IPS DF 6.9 (cell line): Measurements from ENCODE around the gene GFOD2.

Source experiments
- DNase-seq: peaks from one replicate; pipeline ENCODE4 v3.0.0-alpha.2; 2013; ENCODE audit warnings: low read depth, low spot score
- H3K27ac ChIP-seq: one replicate; pipeline ENCODE4 v1.5.1; 2013; ENCODE audit warnings: low read length, control low read depth
- H3K27me3 ChIP-seq: 2 replicates; pipeline ENCODE4 v1.6.1; 2013; ENCODE audit warnings: mild to moderate bottlenecking, low read length; ENCODE audit not compliant: control insufficient read depth, insufficient read depth
- H3K36me3 ChIP-seq: 2 replicates; pipeline ENCODE4 v1.6.1; 2013; ENCODE audit warnings: low read length; ENCODE audit not compliant: control insufficient read depth, insufficient read depth
- H3K4me1 ChIP-seq: 2 replicates; pipeline ENCODE4 v1.6.1; 2013; ENCODE audit warnings: low read length; ENCODE audit not compliant: control insufficient read depth, insufficient read depth
- H3K4me3 ChIP-seq: 2 replicates; pipeline ENCODE4 v1.5.1; 2013; ENCODE audit warnings: mild to moderate bottlenecking, low read length
- H3K9me3 ChIP-seq: 2 replicates; pipeline ENCODE4 v1.6.1; 2013; ENCODE audit warnings: low read length, inconsistent platforms; ENCODE audit not compliant: control insufficient read depth, insufficient read depth
- WGBS: extraction: QIAGEN DNeasy Blood & Tissue Kit; methylation state at CpG from one replicate; pipeline ENCODE4 v1.1.7; 2013; ENCODE audit warnings: mixed read lengths, missing lambda C conversion rate; ENCODE audit not compliant: insufficient read length, insufficient coverage; 5-methylcytosine and 5-hydroxymethylcytosine counted together

GFOD2 gene

DNA sequence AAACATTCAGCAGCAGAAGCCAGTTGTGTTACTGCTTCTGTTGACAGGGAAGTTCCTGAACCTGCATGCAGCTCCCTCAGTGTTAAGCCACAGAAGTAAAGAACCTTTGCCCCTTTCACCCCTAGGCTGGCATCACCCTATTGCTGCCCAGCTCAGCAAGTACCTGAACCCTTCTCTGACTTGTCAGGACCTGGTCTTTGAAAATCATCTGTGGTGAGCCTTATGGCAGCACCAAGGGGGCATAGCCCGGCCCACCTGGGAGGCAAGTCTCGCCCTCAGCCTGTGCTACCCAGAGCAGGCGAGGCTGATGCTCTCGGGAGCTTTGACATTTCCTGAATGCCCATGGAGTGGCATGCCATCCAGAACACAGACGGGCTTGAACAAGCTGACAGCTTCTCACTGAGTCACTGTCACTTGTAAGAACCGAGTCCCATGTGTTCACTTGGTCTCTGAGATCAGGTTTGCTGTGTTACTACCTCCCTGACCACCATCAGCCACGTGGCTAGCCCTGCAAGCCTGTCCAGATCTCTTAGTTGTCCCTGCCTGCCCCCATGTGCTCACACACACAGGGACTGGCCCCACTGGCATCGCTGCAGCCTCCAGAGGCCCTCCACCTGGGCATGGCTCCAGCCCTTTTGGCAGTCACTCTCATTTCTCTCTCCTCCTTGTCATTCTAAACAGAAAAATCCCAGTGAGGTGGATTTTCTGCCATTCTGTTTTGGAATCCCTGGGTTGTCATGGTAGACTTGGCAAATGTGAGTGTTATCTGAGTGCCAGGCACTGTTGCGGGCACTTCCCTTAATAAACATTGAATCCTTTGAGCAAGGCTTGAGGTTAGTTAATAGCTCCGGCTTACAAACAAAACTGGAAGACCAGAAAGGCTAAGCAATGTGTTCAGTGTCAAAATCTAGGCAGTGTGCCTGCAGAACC lies 77.1 kb downstream of the GFOD2 start:
- Histone ChIP-seq H3K27ac (no peak overlapping the region), H3K4me3 (no peak overlapping the region), H3K9me3 (no peaks in the 10 kb centered on the region), H3K27me3 (no peaks in the 10 kb centered on the region), H3K4me1 (0 out of 2 replicates have a peak, but pooled peaks cover 2% of the 10 kb centered on the region), H3K36me3 (peaks cover 7% of the 10 kb centered on the region; the same call in 1 of the 2 replicates)
- DNase-seq: no peak
- no CpG with 5 or more reads among the region's 10 CpGs for WGBS

- Histone ChIP-seq H3K36me3 (peaks cover 13% of the 10 kb centered on the region; the same call in 1 of the 2 replicates), H3K4me3 (no peak overlapping the region)
Measured at GRCh38 chr16:67637625-67638024, 81.5 kb downstream of the GFOD2 start.

GRCh38 chr16:67636713-67637112 lies 82.4 kb downstream of the GFOD2 start:
- no peak overlapping the region for H3K27ac ChIP-seq
- no CpG with 5 or more reads among the region's 8 CpGs for WGBS

More at GRCh38 chr16:67637625-67638024, 81.5 kb downstream of the GFOD2 start:
- WGBS: no CpG with 5 or more reads among the region's 12 CpGs
- Histone ChIP-seq H3K27ac (no peak overlapping the region), H3K4me1 (no peaks in the 10 kb centered on the region), H3K9me3 (no peaks in the 10 kb centered on the region), H3K27me3 (no peaks in the 10 kb centered on the region)
- DNase-seq: no peak

DNA sequence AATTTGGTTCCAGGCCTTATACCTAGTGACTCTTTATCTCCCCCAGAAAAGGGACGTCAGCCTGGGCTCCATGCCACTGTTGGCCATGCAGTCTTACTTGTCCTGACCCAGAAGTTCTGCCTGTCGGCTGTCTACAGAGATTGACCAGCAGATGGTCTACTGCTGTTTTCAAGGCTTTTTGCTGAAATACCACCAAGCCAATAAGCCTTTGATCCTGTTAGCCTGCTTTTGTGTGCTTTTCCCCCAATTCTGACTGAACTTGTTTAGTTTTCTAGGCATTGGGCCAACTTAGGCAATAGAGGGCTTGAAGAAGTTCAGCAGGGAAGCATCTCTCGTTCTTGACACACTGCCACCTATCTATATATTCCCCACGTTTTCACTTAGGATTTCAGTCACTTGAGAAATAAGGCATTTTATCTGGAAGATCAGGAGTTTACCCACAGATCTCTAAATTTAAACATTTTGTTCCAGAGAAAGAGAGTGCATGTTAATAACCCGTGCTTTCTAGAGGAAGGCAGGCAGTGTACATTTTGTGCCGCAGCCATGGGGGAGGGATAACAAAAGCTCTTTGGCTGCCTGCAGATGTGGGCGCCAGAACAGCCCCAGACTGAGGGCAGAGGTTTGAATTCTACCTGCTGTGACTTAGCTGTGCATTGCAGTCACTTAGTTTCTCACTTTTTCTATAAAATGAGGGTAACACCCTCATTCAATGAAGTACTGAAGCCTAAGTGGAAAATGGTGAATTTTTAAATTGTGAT lies 86.5 kb downstream of the GFOD2 start:
- no peak overlapping the region for H3K27ac ChIP-seq
- peaks cover 24% of the 10 kb centered on the region for H3K36me3 ChIP-seq
- no peaks in the 10 kb centered on the region for H3K4me1 ChIP-seq
- DNase-seq: no peak
- no peaks in the 10 kb centered on the region for H3K9me3 ChIP-seq
- no peak overlapping the region for H3K4me3 ChIP-seq
- no peaks in the 10 kb centered on the region for H3K27me3 ChIP-seq
- no CpG with 5 or more reads among the region's 7 CpGs for WGBS

More at GRCh38 chr16:67636713-67637112, 82.4 kb downstream of the GFOD2 start:
- H3K4me1 ChIP-seq: no peaks in the 10 kb centered on the region
- no peaks in the 10 kb centered on the region for H3K27me3 ChIP-seq
- DNase-seq: no peak
- H3K36me3 ChIP-seq: peaks cover 19% of the 10 kb centered on the region
- H3K9me3 ChIP-seq: no peaks in the 10 kb centered on the region
- no peak overlapping the region for H3K4me3 ChIP-seq

- Histone ChIP-seq H3K9me3 (no peaks in the 10 kb centered on the region), H3K27ac (no peak overlapping the region), H3K36me3 (peaks cover 25% of the 10 kb centered on the region), H3K4me1 (no peaks in the 10 kb centered on the region), H3K27me3 (no peaks in the 10 kb centered on the region), H3K4me3 (no peak overlapping the region)
- no peak for DNase-seq
- WGBS: no CpG with 5 or more reads among the region's 14 CpGs
Measured at GRCh38 chr16:67628216-67628615, 90.9 kb downstream of the GFOD2 start.
